GM12892 (cell line): ENCODE data around the gene TMEM186.

Experiments used
- POLR2A ChIP-seq: IDR thresholded peaks from 2 replicates; pipeline ENCODE4 v1.6.1; 2011; ENCODE audit warnings: low read depth, low read length, control low read depth
- POLR2AphosphoS5 ChIP-seq: IDR thresholded peaks from 2 replicates; pipeline ENCODE4 v1.6.1; 2011; ENCODE audit warnings: low read depth, low read length, control low read depth
- TAF1 ChIP-seq: IDR thresholded peaks from 2 replicates; pipeline ENCODE4 v1.6.1; 2011; ENCODE audit warnings: low read depth, mild to moderate bottlenecking, control low read depth, low read length, borderline replicate concordance

DNA sequence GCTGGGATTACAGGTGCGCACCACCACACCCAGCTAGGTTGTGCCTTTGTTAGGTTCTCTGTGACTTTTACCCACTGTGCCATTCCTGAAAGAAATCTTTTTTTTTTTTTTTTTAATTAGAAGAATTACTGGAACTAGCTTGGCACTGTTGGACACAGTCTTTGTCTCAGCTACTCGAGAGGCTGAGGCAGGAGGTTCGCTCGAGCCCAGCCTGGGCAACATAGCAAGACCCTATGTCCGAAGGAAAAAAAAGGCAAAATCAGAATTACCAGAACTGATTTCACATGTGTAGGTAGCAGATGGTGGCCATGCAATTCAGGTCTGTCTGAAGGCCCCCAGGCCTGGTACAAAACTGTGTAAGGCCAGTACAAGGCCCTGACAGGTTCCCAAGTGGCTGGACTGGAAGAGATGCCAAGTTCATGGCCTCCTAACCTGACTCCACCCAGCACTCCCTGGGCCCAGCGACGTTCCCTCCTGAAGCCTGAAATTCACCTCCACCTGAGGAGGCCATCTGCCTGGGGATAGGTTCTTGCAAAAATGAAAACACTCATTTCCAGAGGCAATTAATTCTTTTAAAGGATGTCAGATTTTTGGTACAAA lies 48.4 kb upstream of the TMEM186 start:
- no peak for TF ChIP-seq POLR2A
- no peak for TF ChIP-seq TAF1
- TF ChIP-seq POLR2AphosphoS5: no peak
